SK-N-SH treated with all-trans-retinoic acid at 6 μM for 48 hours (cell line): ENCODE results near the gene THUMPD1.

Experiments
- ATAC-seq: fragments of 200-7000 bp; cut with Tn5 transposase; 3 replicates; pipeline ENCODE4 v1.9.1; 2020; ENCODE audit warnings: mild to moderate bottlenecking, moderate library complexity
- ARNTL ChIP-seq: fragments of 450-650 bp; formaldehyde crosslinking; IDR thresholded peaks from 2 replicates; pipeline ENCODE4 v1.5.0; 2020; ENCODE audit warnings: low read depth, mild to moderate bottlenecking, moderate library complexity, borderline replicate concordance
- ESRRG ChIP-seq: fragments of 250-450 bp; sonication (Bioruptor Pico); IDR thresholded peaks from 2 replicates; pipeline ENCODE4 v1.6.1; 2021; ENCODE audit warnings: mild to moderate bottlenecking
- GLIS3 ChIP-seq: fragments of 250-450 bp; sonication (Bioruptor Pico); IDR thresholded peaks from 2 replicates; pipeline ENCODE4 v1.5.0; 2020; ENCODE audit warnings: mild to moderate bottlenecking, moderate library complexity
- ISL1 ChIP-seq: fragments of 250-450 bp; sonication (Bioruptor Pico); IDR thresholded peaks from 2 replicates; pipeline ENCODE4 v2.1.2; 2022; ENCODE audit warnings: mild to moderate bottlenecking, moderate library complexity
- OSR1 ChIP-seq: fragments of 250-450 bp; sonication (Bioruptor Pico); IDR thresholded peaks from 2 replicates; pipeline ENCODE4 v1.8.0; 2022; ENCODE audit warnings: moderate library complexity, mild to moderate bottlenecking, inconsistent platforms
- TCF4 ChIP-seq: fragments of 250-450 bp; sonication (Bioruptor Pico); IDR thresholded peaks from 2 replicates; pipeline ENCODE4 v1.8.0; 2021; ENCODE audit warnings: mild to moderate bottlenecking, moderate library complexity, borderline replicate concordance
- ZC3H10 ChIP-seq: fragments of 250-450 bp; sonication (Bioruptor Pico); IDR thresholded peaks from 2 replicates; pipeline ENCODE4 v1.5.1; 2021; ENCODE audit warnings: mild to moderate bottlenecking, moderate library complexity
- ZFP30 ChIP-seq: fragments of 450-650 bp; formaldehyde crosslinking; IDR thresholded peaks from 2 replicates; pipeline ENCODE4 v1.5.0; 2022; ENCODE audit warnings: mild to moderate bottlenecking, moderate library complexity
- ZNF565 ChIP-seq: fragments of 450-650 bp; formaldehyde crosslinking; conservative IDR thresholded peaks from 2 replicates; pipeline ENCODE4 v1.5.0; 2020; ENCODE audit warnings: low read depth, mild to moderate bottlenecking, moderate library complexity
- ZNF70 ChIP-seq: fragments of 450-650 bp; formaldehyde crosslinking; IDR thresholded peaks from 2 replicates; pipeline ENCODE4 v1.5.0; 2020; ENCODE audit warnings: mild to moderate bottlenecking, moderate library complexity
- TF ChIP-seq, protein P1 (sequence below): fragments of 250-450 bp; sonication (Bioruptor Pico); IDR thresholded peaks from 2 replicates; pipeline ENCODE4 v1.8.0; 2021; ENCODE audit warnings: low read depth, mild to moderate bottlenecking, moderate library complexity, borderline replicate concordance
- TF ChIP-seq, protein P2 (sequence below): fragments of 250-450 bp; sonication (Bioruptor Pico); IDR thresholded peaks from 2 replicates; pipeline ENCODE4 v1.5.0; 2020; ENCODE audit warnings: mild to moderate bottlenecking, moderate library complexity
- TF ChIP-seq, protein P3 (sequence below): fragments of 250-450 bp; sonication (Bioruptor Pico); IDR thresholded peaks from 2 replicates; pipeline ENCODE4 v1.5.1; 2021; ENCODE audit warnings: mild to moderate bottlenecking, moderate library complexity
- TF ChIP-seq, protein P4 (sequence below): fragments of 250-450 bp; sonication (Bioruptor Pico); IDR thresholded peaks from 2 replicates; pipeline ENCODE4 v1.5.1; 2020; ENCODE audit warnings: low read depth, mild to moderate bottlenecking, moderate library complexity

The THUMPD1 gene

DNA sequence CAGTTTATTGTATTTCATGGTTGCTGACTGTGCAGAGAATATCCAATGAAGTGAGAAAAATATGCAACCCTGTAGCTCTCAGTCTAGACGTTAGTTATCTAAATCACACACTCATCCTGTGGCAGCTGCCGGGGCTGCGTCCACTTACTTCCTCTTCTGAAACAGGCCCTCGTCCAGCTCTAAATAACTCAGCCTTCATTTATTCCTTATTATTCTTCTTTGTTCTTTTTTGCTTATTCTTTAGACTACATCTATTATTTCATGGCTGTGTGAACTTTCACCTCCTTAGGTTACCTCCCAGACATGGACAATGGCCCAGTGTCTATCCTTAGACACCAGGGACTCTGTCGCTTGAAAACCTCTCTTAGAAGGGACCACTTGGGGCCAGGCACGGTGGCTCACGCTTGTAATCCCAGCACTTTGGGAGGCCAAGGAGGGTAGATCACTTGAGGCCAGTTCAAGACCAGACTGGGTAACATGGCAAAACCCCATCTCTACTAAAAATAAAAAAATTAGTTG, 3.4 kb upstream of the THUMPD1 start (continued):
- TF ChIP-seq, protein P1, sequence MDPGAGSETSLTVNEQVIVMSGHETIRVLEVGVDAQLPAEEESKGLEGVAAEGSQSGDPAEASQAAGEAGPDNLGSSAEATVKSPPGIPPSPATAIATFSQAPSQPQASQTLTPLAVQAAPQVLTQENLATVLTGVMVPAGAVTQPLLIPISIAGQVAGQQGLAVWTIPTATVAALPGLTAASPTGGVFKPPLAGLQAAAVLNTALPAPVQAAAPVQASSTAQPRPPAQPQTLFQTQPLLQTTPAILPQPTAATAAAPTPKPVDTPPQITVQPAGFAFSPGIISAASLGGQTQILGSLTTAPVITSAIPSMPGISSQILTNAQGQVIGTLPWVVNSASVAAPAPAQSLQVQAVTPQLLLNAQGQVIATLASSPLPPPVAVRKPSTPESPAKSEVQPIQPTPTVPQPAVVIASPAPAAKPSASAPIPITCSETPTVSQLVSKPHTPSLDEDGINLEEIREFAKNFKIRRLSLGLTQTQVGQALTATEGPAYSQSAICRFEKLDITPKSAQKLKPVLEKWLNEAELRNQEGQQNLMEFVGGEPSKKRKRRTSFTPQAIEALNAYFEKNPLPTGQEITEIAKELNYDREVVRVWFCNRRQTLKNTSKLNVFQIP (CRISPR knock-in tag) = no peak

DNA sequence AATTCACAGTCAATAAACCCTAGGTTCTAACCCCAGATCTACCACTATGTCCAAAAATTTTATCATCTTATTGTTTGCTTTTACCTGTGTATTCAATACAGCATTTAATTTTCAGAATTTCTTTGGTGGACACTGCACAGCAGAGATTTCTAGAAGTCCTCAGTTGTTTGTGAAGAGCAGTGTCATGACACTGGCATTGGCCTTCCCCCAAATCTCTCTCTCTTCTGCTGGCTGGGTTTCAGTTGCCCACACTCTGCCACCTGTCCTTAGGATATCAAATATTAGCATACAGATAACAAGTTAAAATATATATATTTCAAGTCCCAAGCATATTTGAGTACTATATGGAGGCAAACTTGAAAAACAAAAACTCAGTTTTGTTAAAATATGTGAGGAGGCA, 2.0 kb upstream of the THUMPD1 start:
- TF ChIP-seq, protein P2, sequence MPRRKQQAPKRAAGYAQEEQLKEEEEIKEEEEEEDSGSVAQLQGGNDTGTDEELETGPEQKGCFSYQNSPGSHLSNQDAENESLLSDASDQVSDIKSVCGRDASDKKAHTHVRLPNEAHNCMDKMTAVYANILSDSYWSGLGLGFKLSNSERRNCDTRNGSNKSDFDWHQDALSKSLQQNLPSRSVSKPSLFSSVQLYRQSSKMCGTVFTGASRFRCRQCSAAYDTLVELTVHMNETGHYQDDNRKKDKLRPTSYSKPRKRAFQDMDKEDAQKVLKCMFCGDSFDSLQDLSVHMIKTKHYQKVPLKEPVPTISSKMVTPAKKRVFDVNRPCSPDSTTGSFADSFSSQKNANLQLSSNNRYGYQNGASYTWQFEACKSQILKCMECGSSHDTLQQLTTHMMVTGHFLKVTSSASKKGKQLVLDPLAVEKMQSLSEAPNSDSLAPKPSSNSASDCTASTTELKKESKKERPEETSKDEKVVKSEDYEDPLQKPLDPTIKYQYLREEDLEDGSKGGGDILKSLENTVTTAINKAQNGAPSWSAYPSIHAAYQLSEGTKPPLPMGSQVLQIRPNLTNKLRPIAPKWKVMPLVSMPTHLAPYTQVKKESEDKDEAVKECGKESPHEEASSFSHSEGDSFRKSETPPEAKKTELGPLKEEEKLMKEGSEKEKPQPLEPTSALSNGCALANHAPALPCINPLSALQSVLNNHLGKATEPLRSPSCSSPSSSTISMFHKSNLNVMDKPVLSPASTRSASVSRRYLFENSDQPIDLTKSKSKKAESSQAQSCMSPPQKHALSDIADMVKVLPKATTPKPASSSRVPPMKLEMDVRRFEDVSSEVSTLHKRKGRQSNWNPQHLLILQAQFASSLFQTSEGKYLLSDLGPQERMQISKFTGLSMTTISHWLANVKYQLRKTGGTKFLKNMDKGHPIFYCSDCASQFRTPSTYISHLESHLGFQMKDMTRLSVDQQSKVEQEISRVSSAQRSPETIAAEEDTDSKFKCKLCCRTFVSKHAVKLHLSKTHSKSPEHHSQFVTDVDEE (CRISPR knock-in tag) = no peak
- no peak for TF ChIP-seq ZNF70 (CRISPR knock-in tag)
- TF ChIP-seq ESRRG (CRISPR knock-in tag) = no peak
- no peak for TF ChIP-seq GLIS3 (CRISPR knock-in tag)
- TF ChIP-seq ISL1 (CRISPR knock-in tag) = no peak
- TF ChIP-seq, protein P3, sequence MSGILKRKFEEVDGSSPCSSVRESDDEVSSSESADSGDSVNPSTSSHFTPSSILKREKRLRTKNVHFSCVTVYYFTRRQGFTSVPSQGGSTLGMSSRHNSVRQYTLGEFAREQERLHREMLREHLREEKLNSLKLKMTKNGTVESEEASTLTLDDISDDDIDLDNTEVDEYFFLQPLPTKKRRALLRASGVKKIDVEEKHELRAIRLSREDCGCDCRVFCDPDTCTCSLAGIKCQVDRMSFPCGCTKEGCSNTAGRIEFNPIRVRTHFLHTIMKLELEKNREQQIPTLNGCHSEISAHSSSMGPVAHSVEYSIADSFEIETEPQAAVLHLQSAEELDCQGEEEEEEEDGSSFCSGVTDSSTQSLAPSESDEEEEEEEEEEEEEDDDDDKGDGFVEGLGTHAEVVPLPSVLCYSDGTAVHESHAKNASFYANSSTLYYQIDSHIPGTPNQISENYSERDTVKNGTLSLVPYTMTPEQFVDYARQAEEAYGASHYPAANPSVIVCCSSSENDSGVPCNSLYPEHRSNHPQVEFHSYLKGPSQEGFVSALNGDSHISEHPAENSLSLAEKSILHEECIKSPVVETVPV = no peak
- no peak for TF ChIP-seq TCF4 (CRISPR knock-in tag)
- no peak for ATAC-seq

DNA sequence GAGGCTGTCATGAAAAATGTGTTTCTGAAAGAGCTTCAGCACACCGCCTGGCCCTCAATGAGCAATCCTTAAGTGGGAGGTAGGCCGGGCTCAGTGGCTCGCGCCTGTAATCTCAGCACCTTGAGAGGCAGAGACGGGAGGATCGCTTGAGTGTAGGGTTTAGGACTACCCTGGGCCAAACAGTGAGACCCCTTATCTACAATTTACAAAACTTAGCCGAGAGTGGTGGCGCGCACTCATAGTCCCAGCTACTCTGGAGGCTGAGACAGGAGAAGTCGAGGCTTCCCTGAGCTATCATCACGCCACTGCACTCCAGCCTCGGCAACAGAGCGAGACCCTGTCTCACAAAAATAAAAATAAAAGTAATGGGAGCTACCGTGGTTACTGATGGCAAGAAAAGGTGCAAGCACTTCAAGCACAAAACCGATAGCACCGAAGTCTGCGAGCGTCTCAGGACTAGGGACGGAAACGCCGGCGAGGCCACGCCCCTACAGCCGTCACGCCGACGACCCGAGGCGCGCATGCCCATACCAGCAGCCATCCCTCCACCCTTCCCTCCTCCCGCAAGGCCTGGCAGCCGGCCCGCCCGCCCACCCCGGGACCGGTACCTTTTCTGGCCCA, 607 bp downstream of the THUMPD1 start:
- TF ChIP-seq, protein P1 (CRISPR knock-in tag) = no peak
- peak; percentile 95 for ATAC-seq

DNA sequence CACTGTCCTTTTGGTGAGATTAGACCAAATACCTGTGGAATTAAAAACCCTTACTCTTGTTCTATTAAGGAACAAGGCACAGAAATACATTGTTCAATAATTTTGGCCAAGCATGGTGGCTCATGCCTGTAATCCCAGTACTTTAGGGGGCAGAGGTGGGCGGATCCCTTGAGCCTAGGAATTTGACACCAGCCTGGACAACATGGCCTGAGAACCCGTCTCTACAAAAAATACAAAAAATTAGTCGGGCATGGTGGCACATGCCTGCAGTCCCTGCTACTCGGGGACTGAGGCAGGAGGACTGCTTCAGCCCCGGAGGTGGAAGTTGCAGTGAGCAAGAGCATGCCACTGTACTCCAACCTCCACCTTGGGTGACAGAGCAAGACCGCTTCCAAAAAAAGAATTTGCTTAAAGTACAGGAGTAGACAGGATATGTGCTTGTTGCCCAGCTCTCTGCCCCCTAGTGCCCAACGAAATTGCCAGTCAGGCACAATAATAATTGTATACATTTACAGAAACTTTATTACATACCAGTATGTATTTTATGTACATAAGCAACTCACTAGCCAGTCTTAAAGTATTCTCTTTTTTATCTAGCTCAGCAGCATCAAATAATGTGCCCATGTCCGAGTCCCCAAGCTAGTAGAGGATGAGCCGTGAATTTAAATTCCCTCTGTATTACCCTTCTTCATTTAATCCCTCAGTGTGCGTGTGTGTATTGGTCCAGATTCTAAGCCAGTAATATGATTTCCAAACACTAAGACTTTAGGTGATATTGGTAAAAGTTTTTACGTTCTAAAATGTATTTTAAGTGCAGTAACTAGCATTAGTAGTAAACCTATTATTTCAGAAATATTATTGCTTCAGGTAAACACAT, 1.4 kb downstream of the THUMPD1 start:
- TF ChIP-seq GLIS3 (CRISPR knock-in tag) = no peak
- peak; percentile 46 for ATAC-seq

DNA sequence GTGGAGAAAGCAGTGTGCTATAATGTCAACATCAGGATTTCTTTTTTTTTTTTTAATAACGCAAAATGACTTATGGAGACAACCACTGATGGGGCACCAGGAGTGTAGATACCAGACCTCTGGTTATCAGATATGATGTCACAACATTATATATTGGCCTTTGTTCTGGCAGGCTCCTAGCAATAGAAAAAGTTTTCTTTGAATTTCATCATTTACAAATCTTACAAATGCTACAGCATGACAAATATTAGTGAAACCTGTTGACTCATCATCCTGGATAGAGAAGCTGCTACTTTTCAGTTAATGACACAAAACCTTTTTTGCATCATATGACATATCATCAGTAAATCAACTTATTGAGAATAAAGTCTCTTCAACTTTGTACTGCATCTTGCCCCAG, 6.1 kb downstream of the THUMPD1 start:
- ATAC-seq = no peak

More for the DNA sequence above, 6.1 kb downstream of the THUMPD1 start:
- TF ChIP-seq ZFP30 (CRISPR knock-in tag) = no peak
- TF ChIP-seq OSR1 (CRISPR knock-in tag) = no peak
- no peak for TF ChIP-seq ZC3H10 (CRISPR knock-in tag)
- TF ChIP-seq ZNF565 (CRISPR knock-in tag) = no peak
- TF ChIP-seq ARNTL (CRISPR knock-in tag) = no peak
- TF ChIP-seq, protein P3 = no peak
- TF ChIP-seq TCF4 (CRISPR knock-in tag) = no peak
- TF ChIP-seq ISL1 (CRISPR knock-in tag) = no peak
- no peak for TF ChIP-seq ESRRG (CRISPR knock-in tag)
- no peak for TF ChIP-seq ZNF70 (CRISPR knock-in tag)
- TF ChIP-seq, protein P4, sequence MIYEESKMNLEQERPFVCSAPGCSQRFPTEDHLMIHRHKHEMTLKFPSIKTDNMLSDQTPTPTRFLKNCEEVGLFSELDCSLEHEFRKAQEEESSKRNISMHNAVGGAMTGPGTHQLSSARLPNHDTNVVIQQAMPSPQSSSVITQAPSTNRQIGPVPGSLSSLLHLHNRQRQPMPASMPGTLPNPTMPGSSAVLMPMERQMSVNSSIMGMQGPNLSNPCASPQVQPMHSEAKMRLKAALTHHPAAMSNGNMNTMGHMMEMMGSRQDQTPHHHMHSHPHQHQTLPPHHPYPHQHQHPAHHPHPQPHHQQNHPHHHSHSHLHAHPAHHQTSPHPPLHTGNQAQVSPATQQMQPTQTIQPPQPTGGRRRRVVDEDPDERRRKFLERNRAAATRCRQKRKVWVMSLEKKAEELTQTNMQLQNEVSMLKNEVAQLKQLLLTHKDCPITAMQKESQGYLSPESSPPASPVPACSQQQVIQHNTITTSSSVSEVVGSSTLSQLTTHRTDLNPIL = no peak
- TF ChIP-seq GLIS3 (CRISPR knock-in tag) = no peak
